ENCODE results near the gene YIPF4. TPM values are rescaled to one million over a fixed set of nuclear protein-coding genes. Genes with fewer than 3 reads are reported as not detected.
A peak's percentile ranks its signal among the peaks of the same experiment; 100 is the strongest.
"Not testable (repeated sequence)": the region's sequence is repeated elsewhere in the genome, so short reads cannot be mapped to it uniquely, and the experiment has no call there.

The YIPF4 gene
- total RNA-seq, 4 donors from 2014 or later = 19.5 to 27.3 (median 23.5) TPM

- Histone ChIP-seq H3K4me3 (no peak overlapping the region), H3K36me3 (no peaks in the 10 kb centered on the region), H3K9me3 (no peaks in the 10 kb centered on the region), H3K27me3 (no peaks in the 10 kb centered on the region), H3K27ac (no peak overlapping the region), H3K4me1 (no peaks in the 10 kb centered on the region)
- DNase-seq (no peak), ATAC-seq (no peak)
- TF ChIP-seq POLR2A (IDR thresholded peaks at IDR 0.05) = no peak
- TF ChIP-seq CTCF (IDR thresholded peaks at IDR 0.05 in 4 of 5, conservative IDR thresholded peaks at IDR 0.05 in 1 of 5) = no peak
- in situ Hi-C loops (cut with MboI; ENCODE audit: low sequenced_read_pairs in 4 of 4) = no loop called here
- intact Hi-C loops (cut with DNase I; ENCODE audit: low total_unique reads) = no loop called here
These were observed 52.4 kb downstream of the YIPF4 start for GRCh38 chr2:32330136-32330535.

GRCh38 chr2:32342801-32343200 lies 65.1 kb downstream of the YIPF4 start:
- peak in 1 of 2 donors; percentile 33 for ATAC-seq

GRCh38 chr2:32350797-32351196 lies 73.1 kb downstream of the YIPF4 start:
- in situ Hi-C loops (cut with MboI; ENCODE audit: low sequenced_read_pairs in 4 of 4); DNase-seq; H3K9me3 ChIP-seq; H3K4me3 ChIP-seq; ATAC-seq; H3K27me3 ChIP-seq; H3K27ac ChIP-seq; H3K4me1 ChIP-seq; H3K36me3 ChIP-seq: not testable (repeated sequence)
- intact Hi-C loops (cut with DNase I; ENCODE audit: low total_unique reads) = loop anchor here (10.0 kb wide), 1 partner anchor 274 kb away; the partner anchor contains the start of gene TTC27

More at GRCh38 chr2:32342801-32343200, 65.1 kb downstream of the YIPF4 start:
- TF ChIP-seq CTCF (IDR thresholded peaks at IDR 0.05 in 4 of 5, conservative IDR thresholded peaks at IDR 0.05 in 1 of 5) (no peak), POLR2A (IDR thresholded peaks at IDR 0.05) (no peak)
- Histone ChIP-seq H3K36me3 (no peaks in the 10 kb centered on the region), H3K27me3 (no peaks in the 10 kb centered on the region), H3K9me3 (no peaks in the 10 kb centered on the region), H3K4me1 (no peaks in the 10 kb centered on the region), H3K27ac (no peak overlapping the region), H3K4me3 (peak overlapping the region in 1 of 4 donors; percentile 21)
- intact Hi-C loops (cut with DNase I; ENCODE audit: low total_unique reads) = no loop called here
- DNase-seq = no peak
- in situ Hi-C loops (cut with MboI; ENCODE audit: low sequenced_read_pairs in 4 of 4) = no loop called here

- intact Hi-C loops (cut with DNase I; ENCODE audit: low total_unique reads) (loop anchor here (2.0 to 10.0 kb wide), 4 partner anchors 79 to 294 kb away; partner anchors contain the start of genes SLC30A6, SPAST, TTC27 and YIPF4), in situ Hi-C loops (cut with MboI; ENCODE audit: low sequenced_read_pairs in 4 of 4) (no loop called here)
- no peak for TF ChIP-seq POLR2A (IDR thresholded peaks at IDR 0.05)
- TF ChIP-seq CTCF (IDR thresholded peaks at IDR 0.05 in 4 of 5, conservative IDR thresholded peaks at IDR 0.05 in 1 of 5) = no peak
- peak overlapping the region; percentile 73 to 100 (median 95) for H3K4me3 ChIP-seq
- ATAC-seq (no peak), DNase-seq (no peak)
- H3K4me1 ChIP-seq = peaks cover 33 to 38% of the 10 kb centered on the region in 2 donors
- peak overlapping the region; percentile 95 to 100 (median 99) for H3K27ac ChIP-seq
- no peaks in the 10 kb centered on the region for H3K36me3 ChIP-seq
- H3K9me3 ChIP-seq = no peaks in the 10 kb centered on the region
- no peaks in the 10 kb centered on the region for H3K27me3 ChIP-seq
These were observed 78.4 kb downstream of the YIPF4 start for GRCh38 chr2:32355976-32356680.

GRCh38 chr2:32356681-32357317 lies 79.1 kb downstream of the YIPF4 start, which contains the start of gene BIRC6:
BIRC6 (plus strand) TSS chr2:32357023; CDS start chr2:32357162, 139 bp downstream.
- ATAC-seq = peak; percentile 89 to 91
- peak in 1 of 5 experiments; percentile 31 for TF ChIP-seq CTCF (IDR thresholded peaks at IDR 0.05 in 4 of 5, conservative IDR thresholded peaks at IDR 0.05 in 1 of 5)
- peak; percentile 91 to 93 for TF ChIP-seq POLR2A (IDR thresholded peaks at IDR 0.05)
- H3K9me3 ChIP-seq = no peaks in the 10 kb centered on the region
- intact Hi-C loops (cut with DNase I; ENCODE audit: low total_unique reads) (loop anchor here (2.0 to 10.0 kb wide), 4 partner anchors 80 to 294 kb away; partner anchors contain the start of genes SLC30A6, SPAST, TTC27 and YIPF4), in situ Hi-C loops (cut with MboI; ENCODE audit: low sequenced_read_pairs in 4 of 4) (no loop called here)
- no peaks in the 10 kb centered on the region for H3K27me3 ChIP-seq
- DNase-seq = peak; percentile 99
- H3K4me3 ChIP-seq = peak within 1 kb of the TSS; percentile 89 to 100 (median 95)
- peak within 1 kb of the TSS; percentile 95 to 100 (median 99) for H3K27ac ChIP-seq
- H3K4me1 ChIP-seq = peaks cover 36 to 42% of the 10 kb centered on the region in 2 donors
- H3K36me3 ChIP-seq = no peaks in the 10 kb centered on the region

All from gastrocnemius medialis (tissue), 4 donors.